Epithelial cell of prostate (primary cell): ENCODE results near the gene ZFAND5.

Source experiments
- DNase-seq: peaks from one replicate; pipeline ENCODE4 v3.0.0-alpha.2; 2011; ENCODE audit warnings: low read depth, low spot score
- H3K27ac ChIP-seq: fragments of 450-650 bp; 2 replicates; pipeline ENCODE4 v1.5.1; 2017; ENCODE audit warnings: mild to moderate bottlenecking

Gene ZFAND5

DNA sequence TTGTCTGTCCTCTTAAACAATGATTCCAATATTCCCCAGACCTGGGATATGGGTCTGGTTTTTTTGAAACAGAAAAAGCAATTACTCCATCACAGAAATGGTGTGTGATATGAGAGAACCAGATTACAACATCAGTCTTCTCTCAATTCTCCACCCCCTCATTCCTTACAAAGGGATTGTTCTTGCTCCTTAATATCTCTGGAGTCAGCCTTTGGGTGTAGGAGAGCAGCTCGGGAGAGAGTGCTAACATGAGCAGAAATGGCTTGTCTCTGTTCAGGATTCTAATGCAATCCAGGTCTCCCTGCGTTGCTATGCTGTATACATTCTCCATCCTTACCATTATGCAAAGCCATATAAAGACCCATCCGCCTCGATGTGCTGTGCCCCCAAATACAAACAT lies 32.7 kb downstream of the ZFAND5 start:
- no peak for DNase-seq
- H3K27ac ChIP-seq, result no peak overlapping the region

- DNase-seq, result no peak
- H3K27ac ChIP-seq, result no peak overlapping the region
These were observed 37.4 kb downstream of the ZFAND5 start for GRCh38 chr9:72327631-72328030.

DNA sequence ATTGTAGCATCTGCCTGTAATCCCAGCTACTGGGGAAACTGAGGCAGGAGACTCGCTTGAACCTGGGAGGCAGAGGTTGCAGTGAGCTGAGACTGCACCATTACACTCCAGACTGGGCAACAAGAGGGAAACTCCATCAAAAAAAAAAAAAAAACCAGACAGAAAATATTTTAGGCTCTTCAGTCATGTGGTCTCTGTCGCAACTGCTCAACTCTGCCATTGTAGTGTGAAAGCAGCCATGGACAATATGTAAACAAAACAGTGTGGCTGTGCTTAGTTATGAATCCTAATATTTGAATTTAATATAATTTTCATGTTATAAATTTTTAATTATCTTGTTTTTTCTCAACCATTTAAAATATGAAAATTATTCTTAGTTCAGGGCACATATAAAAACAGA lies 38.4 kb downstream of the ZFAND5 start:
- DNase-seq, result no peak
- no peak overlapping the region for H3K27ac ChIP-seq

DNA sequence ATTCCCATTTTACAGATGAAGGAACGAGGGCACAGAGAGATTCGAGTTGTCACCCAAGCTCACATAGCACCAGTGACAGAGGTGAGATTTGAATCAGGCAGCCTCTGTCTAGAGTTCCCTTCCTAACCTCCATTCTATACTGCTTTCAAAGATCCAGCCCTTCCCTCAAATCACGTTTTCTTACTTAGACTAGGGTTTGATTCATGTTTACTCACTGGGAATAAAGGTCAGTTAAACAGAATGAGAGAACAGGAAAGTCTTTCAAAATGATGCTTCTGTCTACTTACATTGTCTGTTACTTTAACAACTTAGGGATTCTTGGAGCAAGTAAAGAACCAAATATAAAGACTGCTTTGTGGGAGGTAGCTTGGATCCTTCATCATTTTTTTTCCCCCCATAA lies 40.0 kb downstream of the ZFAND5 start:
- H3K27ac ChIP-seq, result no peak overlapping the region
- no peak for DNase-seq

GRCh38 chr9:72322678-72323077 lies 42.3 kb downstream of the ZFAND5 start:
- no peak for DNase-seq
- H3K27ac ChIP-seq, result no peak overlapping the region

GRCh38 chr9:72322259-72322658 lies 42.7 kb downstream of the ZFAND5 start:
- DNase-seq, result no peak

GRCh38 chr9:72315510-72316311 lies 49.3 kb downstream of the ZFAND5 start:
- DNase-seq, result no peak
- H3K27ac ChIP-seq, result peak overlapping the region; percentile 28

More at GRCh38 chr9:72322259-72322658, 42.7 kb downstream of the ZFAND5 start:
- no peak overlapping the region for H3K27ac ChIP-seq

- DNase-seq, result no peak
- peak overlapping the region; percentile 28 for H3K27ac ChIP-seq
These were observed 49.9 kb downstream of the ZFAND5 start for GRCh38 chr9:72315089-72315509.

DNA sequence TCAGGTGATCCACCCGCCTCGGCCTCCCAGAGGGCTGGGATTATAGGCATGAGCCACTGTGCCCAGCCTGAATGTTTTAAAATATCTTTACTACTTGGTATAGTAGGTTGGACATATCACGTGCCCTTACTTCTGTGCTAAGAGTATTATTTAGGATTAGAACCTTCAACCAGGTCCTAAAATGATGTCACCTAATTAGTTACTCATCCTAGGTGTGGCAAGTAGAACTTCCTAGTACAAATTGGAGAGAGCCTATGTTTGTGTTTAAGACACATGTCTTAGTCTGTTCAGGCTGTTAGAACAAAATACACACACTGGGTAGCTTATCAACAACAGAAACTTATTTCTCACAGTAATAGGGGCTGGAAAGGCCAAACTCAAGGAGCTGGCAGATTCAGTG lies 51.5 kb downstream of the ZFAND5 start:
- H3K27ac ChIP-seq, result peak overlapping the region; percentile 31

DNA sequence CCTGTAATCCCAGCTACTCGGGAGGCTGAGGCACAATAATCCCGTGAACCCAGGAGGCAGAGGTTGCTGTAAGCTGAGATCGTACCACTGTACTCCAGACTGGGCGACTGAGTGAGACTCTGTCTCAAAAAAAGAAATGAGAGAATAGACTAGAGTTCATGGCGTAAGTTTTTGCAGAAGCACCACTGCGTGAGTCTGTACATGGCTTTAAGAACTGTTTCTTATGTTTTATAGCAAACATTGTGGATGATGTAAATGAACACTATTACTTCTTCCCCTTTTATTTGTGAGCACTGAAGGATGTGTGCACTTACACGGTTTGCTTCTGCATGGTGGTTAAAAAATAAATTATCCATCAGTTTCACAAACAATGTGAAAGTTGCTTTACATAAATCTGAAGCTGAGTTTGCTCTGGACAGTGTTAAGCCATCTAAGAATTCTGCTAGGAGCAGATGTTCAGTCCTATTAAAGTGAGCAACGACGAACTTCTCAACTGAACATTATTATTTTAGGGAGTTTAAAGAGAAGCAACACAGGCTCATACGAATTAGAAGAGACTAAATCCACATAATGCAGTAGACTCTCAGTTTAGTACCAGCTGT lies 52.5 kb downstream of the ZFAND5 start:
- DNase-seq, result no peak
- no peak overlapping the region for H3K27ac ChIP-seq

More for the DNA sequence above, 51.5 kb downstream of the ZFAND5 start:
- DNase-seq, result no peak

GRCh38 chr9:72309364-72310133 lies 55.5 kb downstream of the ZFAND5 start:
- DNase-seq, result no peak
- no peak overlapping the region for H3K27ac ChIP-seq

DNA sequence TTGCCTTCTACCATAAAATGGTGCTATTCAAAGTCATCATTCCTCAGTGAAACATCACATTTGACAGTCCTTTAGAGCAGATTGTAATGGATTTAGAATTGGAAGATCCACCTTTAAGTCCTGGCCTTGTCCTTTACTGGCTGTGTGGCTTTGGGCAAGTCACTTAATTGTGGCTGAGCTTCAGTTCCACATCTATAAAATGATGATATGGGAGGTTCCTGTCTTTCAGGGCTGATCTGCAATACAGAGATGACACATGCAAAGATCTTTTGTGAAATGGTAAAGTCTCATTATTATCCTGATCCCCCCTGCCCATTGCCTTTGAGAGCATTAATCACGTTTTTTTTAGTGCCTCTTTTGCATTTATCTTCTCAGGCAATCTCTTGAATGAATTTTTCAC lies 58.2 kb downstream of the ZFAND5 start:
- no peak overlapping the region for H3K27ac ChIP-seq
- DNase-seq, result no peak

DNA sequence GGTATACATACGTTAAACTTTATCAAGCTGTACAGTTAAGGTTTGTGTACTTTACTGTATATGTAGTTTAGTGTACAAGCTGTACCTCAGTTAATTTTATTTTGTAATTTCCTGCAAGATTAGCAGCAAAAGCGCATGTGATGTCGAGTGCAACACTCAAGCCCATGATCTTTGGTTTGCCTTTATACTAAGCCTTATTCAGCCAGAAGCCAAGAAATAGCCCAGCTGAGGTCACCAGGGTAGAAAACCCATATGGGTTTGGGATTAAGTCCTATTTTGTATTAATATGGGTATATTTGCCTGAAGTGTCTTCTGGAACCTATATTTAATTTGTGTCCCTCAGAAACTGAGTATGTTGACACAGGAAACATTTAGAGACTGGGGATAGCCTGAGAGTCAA lies 59.3 kb downstream of the ZFAND5 start:
- no peak for DNase-seq
- H3K27ac ChIP-seq, result peak overlapping the region; percentile 70

GRCh38 chr9:72305102-72305546 lies 59.9 kb downstream of the ZFAND5 start:
- peak; percentile 74 for DNase-seq
- peak overlapping the region; percentile 70 for H3K27ac ChIP-seq

- peak overlapping the region; percentile 70 for H3K27ac ChIP-seq
- no peak for DNase-seq
These were observed 60.5 kb downstream of the ZFAND5 start for GRCh38 chr9:72304538-72304937.
